Ovary (tissue), 9 donors: Measurements from ENCODE around the gene WBP1. TPM values are rescaled to one million over a fixed set of nuclear protein-coding genes. Genes with fewer than 3 reads are reported as not detected.
"Not testable (repeated sequence)": the region's sequence is repeated elsewhere in the genome, so short reads cannot be mapped to it uniquely, and the experiment has no call there.

ENCODE experiments used
- DNase-seq, 5 donors: peaks; one replicate each; pipeline ENCODE4 v3.0.0-alpha.2; 2019 to 2020
- H3K27ac ChIP-seq, 2 donors: fragments of 200-600 bp; one replicate each; pipeline versions ENCODE4 v1.5.1 to v1.8.0; 2019 to 2022
- H3K27me3 ChIP-seq: fragments of 200-600 bp; one replicate; pipeline ENCODE4 v1.8.0; 2022
- H3K36me3 ChIP-seq: fragments of 200-600 bp; sonication (generic); one replicate; pipeline ENCODE4 v1.5.1; 2019
- H3K4me1 ChIP-seq: one replicate; pipeline ENCODE4 v1.8.1; 2013; ENCODE audit warnings: mild to moderate bottlenecking, moderate library complexity; ENCODE audit not compliant: insufficient read depth
- H3K4me3 ChIP-seq: fragments of 200-600 bp; sonication (generic); one replicate; pipeline ENCODE4 v1.5.1; 2017
- H3K9me3 ChIP-seq, 2 donors: fragments of 200-600 bp in 1 of 2; sonication (generic) in 1 of 2; one replicate each; pipeline versions ENCODE4 v1.5.1 to v1.8.1; 2013 to 2019; ENCODE audit warnings: mild to moderate bottlenecking in 1 of 2, moderate library complexity in 1 of 2
- CTCF ChIP-seq, 3 donors: fragments of 450-650 bp in 2 of 3; fragments of 200-600 bp in 1 of 3; IDR thresholded peaks; one replicate each; pipeline versions ENCODE4 v1.5.1 to v1.8.0; 2016 to 2022; ENCODE audit warnings: antibody characterized with exemption in 3 of 3, mild to moderate bottlenecking in 1 of 3
- EP300 ChIP-seq: sonication (generic); formaldehyde crosslinking; IDR thresholded peaks from one replicate; pipeline ENCODE4 v1.6.1; 2017; ENCODE audit warnings: antibody characterized with exemption
- POLR2A ChIP-seq: fragments of 450-650 bp; IDR thresholded peaks from one replicate; pipeline ENCODE4 v1.6.1; 2017; ENCODE audit warnings: antibody characterized with exemption, mild to moderate bottlenecking, moderate library complexity
- WGBS, 3 donors: extraction: QIAGEN DNeasy Blood & Tissue Kit in 1 of 3; methylation state at CpG; one replicate each; pipeline versions ENCODE4 v1.1.5 to v1.1.7; 2013 to 2017; 5-methylcytosine and 5-hydroxymethylcytosine counted together
- intact Hi-C, 4 donors: fragments of 100-400 bp; cut with DNase I; formaldehyde crosslinking; loops; one replicate each; pipeline versions ENCODE4 v1.11.0 to v1.15.1; 2022 to 2023
- polyA plus RNA-seq, 2 donors: library from polyadenylated mRNA; stranded (reverse); fragments of 200-250 nt in 1 of 2; fragments of 350-450 nt in 1 of 2; fragmentation: Illumina TruSeq in 1 of 2; extraction: RNeasy Lipid Tissue Mini Kit (QIAGEN cat#74804) in 1 of 2; gene quantifications; one replicate each; pipeline ENCODE4 v1.2.3, GENCODE V29; 2013 to 2014
- total RNA-seq, 7 donors: library from RNA; depleted of rRNA in 2 of 7; stranded (reverse); fragments of >200 nt in 2 of 7; fragmentation: NEBNext Ultra II Directional in 3 of 7; extraction: Animal tissue kit (Norgen Biotek cat#: 25700) in 3 of 7; gene quantifications; one replicate each; pipeline versions ENCODE4 v1.1.0 to v1.2.4, GENCODE V29; 2016 to 2023
- donor health status: DM: no; HTN: no; CAD: no; lungs with moderate emphysema.
- donor health status: DM: no; HTN: no; CAD: no.
- donor health status: Bipolar disorder and iron deficiency.
- donor health status: DM: yes; HTN: yes; CAD: no.
- donor health status: DM: no; HTN: no; CAD: no.
- donor health status: DM: yes; HTN: yes; CAD: no.

Gene WBP1
- total and polyA plus RNA-seq, 9 donors: 52.4 to 114 (median 73.3) TPM

DNA sequence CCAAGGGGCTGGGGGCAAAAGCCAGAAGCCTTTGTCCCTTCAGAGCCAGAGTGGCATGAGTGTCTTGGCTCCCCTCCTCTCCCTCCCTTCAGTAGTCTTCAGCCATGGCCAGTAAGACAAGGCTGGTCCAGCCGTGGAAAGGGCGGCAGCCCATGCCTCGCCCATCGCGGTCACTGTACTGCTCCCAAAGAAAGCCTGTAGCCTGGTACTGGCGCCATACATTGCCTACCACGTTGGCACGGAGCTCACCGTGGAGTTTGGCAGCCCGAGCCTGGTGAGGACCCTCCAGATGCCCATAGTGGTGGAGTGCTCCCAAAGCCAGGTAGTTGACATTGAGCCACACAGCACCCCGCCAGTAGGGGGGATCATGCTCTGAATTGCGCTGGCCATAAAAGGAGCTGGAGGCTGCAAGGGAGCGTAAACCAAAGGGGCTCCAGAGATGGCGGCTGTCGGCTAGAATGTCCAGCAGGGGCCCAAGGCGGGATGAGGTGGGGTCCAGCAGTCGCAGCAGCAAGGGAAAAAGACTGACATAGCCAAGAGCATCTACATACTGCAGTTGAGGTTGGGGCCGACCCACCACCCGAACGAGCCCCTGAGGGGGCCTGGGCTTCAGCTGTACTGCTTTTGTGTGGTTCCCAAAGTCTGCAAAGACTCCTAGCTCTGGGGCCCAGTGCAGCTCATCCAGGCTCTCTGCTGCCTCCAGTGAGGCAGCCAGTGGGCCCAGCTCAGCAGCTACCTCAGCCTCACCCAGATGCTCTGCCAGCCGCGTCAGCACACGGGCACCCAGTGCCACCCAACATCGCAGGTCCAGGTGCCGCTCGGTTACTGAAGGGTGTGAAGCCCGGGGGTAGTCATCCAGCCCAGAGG, 3.2 kb downstream of the WBP1 start:
- peak in 1 of 5 donors; percentile 28 for DNase-seq
- Histone ChIP-seq H3K4me1 (peaks cover 11% of the 10 kb centered on the region), H3K9me3 (no peaks in the 10 kb centered on the region), H3K27me3 (no peaks in the 10 kb centered on the region), H3K36me3 (no peaks in the 10 kb centered on the region), H3K27ac (no peak overlapping the region), H3K4me3 (no peak overlapping the region)
- TF ChIP-seq POLR2A (no peak), CTCF (IDR thresholded peaks at IDR 0.05) (no peak), EP300 (no peak)
- WGBS, 3 donors: 86 to 89% (median 86%) methylated on average over 25 to 27 of the region's 27 CpGs
- intact Hi-C loops: no loop called here

- Histone ChIP-seq H3K27ac (no peak overlapping the region), H3K9me3 (no peaks in the 10 kb centered on the region), H3K36me3 (no peaks in the 10 kb centered on the region), H3K4me1 (peaks cover 9% of the 10 kb centered on the region), H3K27me3 (no peaks in the 10 kb centered on the region), H3K4me3 (no peak overlapping the region)
- WGBS, 3 donors: 79 to 85% (median 82%) methylated on average over 20 of the region's 20 CpGs
- DNase-seq: no peak
- intact Hi-C loops: no loop called here
- no peak for TF ChIP-seq POLR2A
- TF ChIP-seq CTCF (IDR thresholded peaks at IDR 0.05): no peak
- no peak for TF ChIP-seq EP300
Observed at GRCh38 chr2:74462054-74462785, 4.0 kb downstream of the WBP1 start.

DNA sequence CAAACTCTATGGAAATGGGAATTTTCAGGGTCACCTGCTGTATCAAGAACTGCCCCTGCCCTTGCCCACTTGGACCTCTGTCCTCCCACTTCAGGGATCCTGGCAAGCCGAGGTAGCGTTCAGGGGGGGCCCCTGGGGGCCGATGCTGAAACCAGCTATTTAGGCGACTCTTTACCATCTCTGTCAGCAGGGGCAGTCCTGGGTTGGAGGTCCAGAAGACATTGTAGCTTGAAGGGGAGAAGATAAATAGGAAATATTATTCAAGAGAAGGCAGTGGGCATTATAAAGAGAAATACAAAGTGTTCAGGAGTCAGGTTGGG, 4.5 kb downstream of the WBP1 start:
- no peaks in the 10 kb centered on the region for H3K27me3 ChIP-seq
- no peak for TF ChIP-seq CTCF (IDR thresholded peaks at IDR 0.05)
- TF ChIP-seq POLR2A: no peak
- no peak for TF ChIP-seq EP300
- no peak overlapping the region for H3K27ac ChIP-seq
- no peaks in the 10 kb centered on the region for H3K36me3 ChIP-seq
- peaks cover 9% of the 10 kb centered on the region for H3K4me1 ChIP-seq
- no peaks in the 10 kb centered on the region for H3K9me3 ChIP-seq
- no peak overlapping the region for H3K4me3 ChIP-seq
- intact Hi-C loops: no loop called here
- no peak for DNase-seq
- WGBS, 3 donors: 78 to 83% (median 79%) methylated on average over 4 of the region's 4 CpGs

- Histone ChIP-seq H3K4me3 (peak overlapping the region; percentile 97), H3K36me3 (no peaks in the 10 kb centered on the region), H3K27me3 (no peaks in the 10 kb centered on the region), H3K27ac (peak overlapping the region in 1 of 2 donors; percentile 53), H3K4me1 (peaks cover 6% of the 10 kb centered on the region), H3K9me3 (no peaks in the 10 kb centered on the region)
- intact Hi-C loops: no loop called here
- 0 to 3% (median 2%) methylated on average over 11 to 13 of the region's 13 CpGs for WGBS, 3 donors
- DNase-seq: no peak
- TF ChIP-seq POLR2A: no peak
- no peak for TF ChIP-seq EP300
- TF ChIP-seq CTCF (IDR thresholded peaks at IDR 0.05): no peak
Observed at GRCh38 chr2:74464406-74464805, 6.2 kb downstream of the WBP1 start.

GRCh38 chr2:74470742-74471141, 12.5 kb downstream of the WBP1 start:
- H3K4me3 ChIP-seq, H3K27ac ChIP-seq, H3K9me3 ChIP-seq, H3K4me1 ChIP-seq, DNase-seq, H3K36me3 ChIP-seq, H3K27me3 ChIP-seq: not testable (repeated sequence)
- WGBS, 3 donors: 91 to 94% (median 91%) methylated on average over 12 of the region's 12 CpGs
- intact Hi-C loops: loop anchor here in 1 of 4 donors (5.0 kb wide), 1 partner anchor 182 kb away; the partner anchor contains the start of gene SEMA4F
